WI38 (cell line): ENCODE measurements around the gene CAMTA2.

Experiments used
- H3K4me3 ChIP-seq: 2 replicates; pipeline ENCODE4 v1.5.1; 2011; ENCODE audit warnings: low read depth, mild to moderate bottlenecking, control low read depth, low read length
- TF ChIP-seq, protein P1 (sequence below): IDR thresholded peaks from 2 replicates; pipeline ENCODE4 v1.5.1; 2012; ENCODE audit warnings: low read depth, mild to moderate bottlenecking, control low read depth, low read length

The CAMTA2 gene, protein sequence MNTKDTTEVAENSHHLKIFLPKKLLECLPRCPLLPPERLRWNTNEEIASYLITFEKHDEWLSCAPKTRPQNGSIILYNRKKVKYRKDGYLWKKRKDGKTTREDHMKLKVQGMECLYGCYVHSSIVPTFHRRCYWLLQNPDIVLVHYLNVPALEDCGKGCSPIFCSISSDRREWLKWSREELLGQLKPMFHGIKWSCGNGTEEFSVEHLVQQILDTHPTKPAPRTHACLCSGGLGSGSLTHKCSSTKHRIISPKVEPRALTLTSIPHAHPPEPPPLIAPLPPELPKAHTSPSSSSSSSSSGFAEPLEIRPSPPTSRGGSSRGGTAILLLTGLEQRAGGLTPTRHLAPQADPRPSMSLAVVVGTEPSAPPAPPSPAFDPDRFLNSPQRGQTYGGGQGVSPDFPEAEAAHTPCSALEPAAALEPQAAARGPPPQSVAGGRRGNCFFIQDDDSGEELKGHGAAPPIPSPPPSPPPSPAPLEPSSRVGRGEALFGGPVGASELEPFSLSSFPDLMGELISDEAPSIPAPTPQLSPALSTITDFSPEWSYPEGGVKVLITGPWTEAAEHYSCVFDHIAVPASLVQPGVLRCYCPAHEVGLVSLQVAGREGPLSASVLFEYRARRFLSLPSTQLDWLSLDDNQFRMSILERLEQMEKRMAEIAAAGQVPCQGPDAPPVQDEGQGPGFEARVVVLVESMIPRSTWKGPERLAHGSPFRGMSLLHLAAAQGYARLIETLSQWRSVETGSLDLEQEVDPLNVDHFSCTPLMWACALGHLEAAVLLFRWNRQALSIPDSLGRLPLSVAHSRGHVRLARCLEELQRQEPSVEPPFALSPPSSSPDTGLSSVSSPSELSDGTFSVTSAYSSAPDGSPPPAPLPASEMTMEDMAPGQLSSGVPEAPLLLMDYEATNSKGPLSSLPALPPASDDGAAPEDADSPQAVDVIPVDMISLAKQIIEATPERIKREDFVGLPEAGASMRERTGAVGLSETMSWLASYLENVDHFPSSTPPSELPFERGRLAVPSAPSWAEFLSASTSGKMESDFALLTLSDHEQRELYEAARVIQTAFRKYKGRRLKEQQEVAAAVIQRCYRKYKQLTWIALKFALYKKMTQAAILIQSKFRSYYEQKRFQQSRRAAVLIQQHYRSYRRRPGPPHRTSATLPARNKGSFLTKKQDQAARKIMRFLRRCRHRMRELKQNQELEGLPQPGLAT

DNA sequence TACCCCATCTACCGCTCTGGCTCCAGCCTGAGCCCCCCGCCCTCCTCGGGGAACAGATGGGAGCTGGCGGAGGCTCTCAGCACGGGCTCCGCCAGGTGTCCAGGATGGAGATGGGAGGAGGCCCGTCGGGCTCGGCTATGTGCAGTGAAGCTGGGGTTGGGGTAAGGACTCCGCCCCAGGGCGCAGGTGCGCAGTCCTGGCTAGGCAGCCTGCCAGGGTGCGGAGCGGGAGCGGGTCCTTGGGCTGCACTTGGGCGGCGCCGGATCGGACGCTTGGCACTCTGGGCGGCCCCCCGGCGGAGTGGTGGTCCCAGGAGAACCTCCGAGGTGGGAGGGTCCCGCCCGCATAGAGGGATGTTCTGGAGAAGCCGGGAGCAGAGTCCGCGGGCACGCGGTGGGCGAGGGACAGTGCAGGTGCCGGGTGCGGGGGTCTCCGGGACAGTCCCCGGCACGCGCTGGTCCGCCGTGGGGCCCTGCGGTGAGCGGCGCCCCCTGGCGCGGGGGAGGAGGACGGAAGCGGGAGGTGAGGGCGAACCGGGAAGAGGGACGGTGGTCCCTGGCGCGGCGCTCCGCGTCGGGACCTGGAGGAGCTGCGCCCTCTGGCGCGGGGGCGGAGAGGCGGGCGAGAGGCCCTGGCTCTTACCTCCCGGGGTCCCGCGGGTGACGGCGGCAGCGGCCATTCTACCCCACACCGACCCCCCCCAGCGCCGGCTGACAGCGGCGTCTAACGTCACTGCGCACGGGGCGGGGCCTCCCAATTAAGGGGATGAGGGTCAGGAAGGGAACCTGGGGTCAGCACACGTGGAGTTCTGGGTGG is at the start of gene CAMTA2:
TSS of gene CAMTA2 (minus strand) at position 725 of the 816 bp plus-strand sequence. CDS start 1,453 bp downstream, outside the sequence.
- H3K4me3 ChIP-seq: peak within 1 kb of the TSS; percentile 84
- TF ChIP-seq, protein P1, sequence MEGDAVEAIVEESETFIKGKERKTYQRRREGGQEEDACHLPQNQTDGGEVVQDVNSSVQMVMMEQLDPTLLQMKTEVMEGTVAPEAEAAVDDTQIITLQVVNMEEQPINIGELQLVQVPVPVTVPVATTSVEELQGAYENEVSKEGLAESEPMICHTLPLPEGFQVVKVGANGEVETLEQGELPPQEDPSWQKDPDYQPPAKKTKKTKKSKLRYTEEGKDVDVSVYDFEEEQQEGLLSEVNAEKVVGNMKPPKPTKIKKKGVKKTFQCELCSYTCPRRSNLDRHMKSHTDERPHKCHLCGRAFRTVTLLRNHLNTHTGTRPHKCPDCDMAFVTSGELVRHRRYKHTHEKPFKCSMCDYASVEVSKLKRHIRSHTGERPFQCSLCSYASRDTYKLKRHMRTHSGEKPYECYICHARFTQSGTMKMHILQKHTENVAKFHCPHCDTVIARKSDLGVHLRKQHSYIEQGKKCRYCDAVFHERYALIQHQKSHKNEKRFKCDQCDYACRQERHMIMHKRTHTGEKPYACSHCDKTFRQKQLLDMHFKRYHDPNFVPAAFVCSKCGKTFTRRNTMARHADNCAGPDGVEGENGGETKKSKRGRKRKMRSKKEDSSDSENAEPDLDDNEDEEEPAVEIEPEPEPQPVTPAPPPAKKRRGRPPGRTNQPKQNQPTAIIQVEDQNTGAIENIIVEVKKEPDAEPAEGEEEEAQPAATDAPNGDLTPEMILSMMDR: peak; percentile 54

DNA sequence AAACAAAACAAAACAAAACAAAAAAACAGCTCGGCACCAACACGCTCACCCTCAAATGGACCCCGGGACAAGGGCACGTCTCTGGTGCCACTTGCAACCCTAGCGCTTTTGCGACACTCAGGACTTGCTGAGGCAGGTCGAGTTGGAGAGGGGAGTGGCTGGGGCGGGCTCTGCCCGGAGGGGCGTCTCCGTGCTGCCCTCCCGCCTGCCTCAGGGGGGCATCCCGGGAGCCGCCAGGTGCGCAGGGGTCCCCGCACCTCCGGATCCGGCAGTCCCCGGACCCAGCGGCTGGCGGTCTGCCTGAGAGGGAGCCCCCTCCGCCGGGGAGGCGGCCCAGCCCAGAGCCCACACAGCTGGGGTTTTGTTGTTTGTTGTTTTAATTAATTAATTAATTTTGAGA is 47.8 kb upstream of the CAMTA2 start, which contains the start of gene SLC52A1:
TSS of gene SLC52A1 (minus strand) at position 112 of the 400 bp plus-strand sequence. CDS start 820 bp downstream, outside the sequence.
- H3K4me3 ChIP-seq: no peak within 1 kb of the TSS
- TF ChIP-seq, protein P1: no peak

DNA sequence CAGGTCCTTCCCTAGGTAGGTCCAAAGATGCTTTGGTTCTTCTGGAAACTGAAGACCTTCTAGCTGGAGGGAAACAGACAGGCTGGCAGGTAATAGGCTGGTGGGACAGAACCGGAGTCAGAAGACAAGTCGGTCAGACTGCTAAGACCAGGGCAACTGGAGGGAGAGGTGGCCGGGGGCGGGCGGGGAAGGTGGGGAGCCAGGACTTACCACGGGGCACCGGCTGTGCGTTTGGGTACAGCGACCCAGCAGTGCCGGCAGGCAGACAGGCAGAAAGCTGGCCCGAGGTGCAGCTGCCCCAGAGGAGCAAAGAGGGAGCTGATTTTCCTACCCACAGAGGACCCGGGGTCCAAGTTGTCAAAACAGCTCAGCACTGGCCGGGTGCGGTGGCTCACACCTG is 47.2 kb upstream of the CAMTA2 start:
- TF ChIP-seq, protein P1: no peak
- no peak overlapping the region for H3K4me3 ChIP-seq

DNA sequence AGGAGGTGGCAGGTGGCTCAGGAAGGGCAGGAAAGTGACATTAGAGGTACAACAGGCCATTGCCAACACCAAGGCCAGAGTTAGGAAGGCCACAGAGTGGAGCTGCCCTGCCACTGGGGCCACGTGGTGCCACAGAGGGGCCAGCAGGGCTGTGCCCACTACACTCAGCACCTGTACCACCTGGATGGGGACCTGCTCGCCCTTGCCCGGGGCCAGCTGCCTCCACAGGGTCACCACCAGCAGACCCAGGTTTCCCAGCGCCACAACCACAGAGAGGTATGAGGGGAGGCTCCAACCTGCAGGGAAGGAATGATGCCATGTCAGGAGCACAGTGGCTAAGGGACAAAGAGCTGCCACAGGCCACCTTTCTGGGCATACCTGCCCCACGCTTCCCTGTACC is 46.6 kb upstream of the CAMTA2 start:
- TF ChIP-seq, protein P1: no peak
- H3K4me3 ChIP-seq: no peak overlapping the region

DNA sequence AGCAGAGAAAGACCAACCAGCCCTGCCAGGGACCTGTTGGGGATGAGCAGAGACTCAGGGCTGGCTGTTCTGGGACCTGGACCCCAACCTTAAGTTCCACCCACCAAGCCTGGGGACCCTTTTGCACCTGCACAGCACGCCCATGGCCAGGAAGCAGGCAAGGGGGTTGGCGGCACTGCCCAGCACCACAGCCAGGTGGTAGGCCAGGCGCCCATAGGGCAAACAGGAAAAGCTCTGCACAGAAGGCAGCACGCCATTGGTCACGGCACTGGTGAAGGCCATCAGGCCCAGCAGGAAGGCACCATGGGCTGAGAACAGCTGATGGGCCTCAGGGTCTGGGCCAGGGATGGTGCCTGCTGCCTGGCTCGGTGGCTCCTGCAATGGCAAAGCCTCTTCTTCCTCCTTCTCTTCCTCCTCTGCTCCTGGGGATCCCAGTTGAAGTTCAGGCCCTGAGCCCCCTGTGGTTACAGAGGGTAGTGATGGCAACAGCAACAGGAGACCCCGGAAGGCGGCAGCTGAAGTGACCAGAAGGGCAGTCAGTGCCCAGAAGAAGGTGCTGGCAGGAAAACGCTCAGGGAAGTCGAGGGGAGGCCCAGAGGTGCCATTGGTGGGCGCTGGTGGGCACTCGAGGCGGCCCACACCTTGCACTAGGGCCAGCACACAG is 46.0 kb upstream of the CAMTA2 start:
- TF ChIP-seq, protein P1: no peak
- no peak overlapping the region for H3K4me3 ChIP-seq

DNA sequence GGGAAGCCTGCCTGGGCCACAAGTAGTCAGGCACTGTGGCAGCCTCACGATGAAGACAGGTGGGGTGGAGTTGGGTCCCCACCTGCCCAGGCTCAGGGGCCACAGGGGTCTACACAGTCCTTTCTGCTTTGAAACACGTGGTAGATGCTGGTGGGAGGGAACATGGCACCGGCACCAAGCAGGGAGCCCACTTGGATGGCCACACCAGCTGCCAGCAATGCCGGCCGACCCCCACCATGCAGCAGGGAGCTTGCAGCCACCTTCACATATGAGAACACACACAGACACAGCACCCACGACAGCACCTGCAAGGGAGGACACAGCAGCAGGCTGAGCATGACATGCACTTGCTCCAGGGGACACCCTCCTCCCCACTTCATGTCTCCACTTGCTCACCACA is 45.4 kb upstream of the CAMTA2 start:
- no peak overlapping the region for H3K4me3 ChIP-seq
- TF ChIP-seq, protein P1: no peak
